Inflammatory macrophage treated with lipopolysaccharide for 1 hour (primary cell): ENCODE measurements around the gene NR1I3.

ENCODE experiments used
- DNase-seq, 2 donors: peaks; one replicate each; pipeline ENCODE4 v3.0.0-alpha.2; 2020 to 2022

The NR1I3 gene

DNA sequence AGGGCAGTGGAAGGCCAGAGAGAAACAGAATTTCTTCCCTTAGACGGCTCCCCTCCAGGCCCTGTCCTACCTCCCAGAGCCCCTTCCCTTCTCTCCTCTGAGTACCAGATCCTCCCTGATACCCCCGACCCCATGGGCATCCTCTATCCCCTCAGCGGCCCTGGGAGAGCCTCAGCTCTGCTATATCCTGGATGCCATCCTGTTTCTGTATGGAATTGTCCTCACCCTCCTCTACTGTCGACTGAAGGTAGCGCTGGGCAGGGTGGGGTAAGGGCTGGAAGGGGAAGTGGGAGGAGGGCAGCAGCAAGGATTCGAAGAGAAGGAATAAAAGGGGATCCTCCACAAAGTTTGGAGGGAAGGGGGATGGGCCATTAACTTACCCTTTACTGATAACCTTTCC is 20.2 kb downstream of the NR1I3 start:
- no peak for DNase-seq

DNA sequence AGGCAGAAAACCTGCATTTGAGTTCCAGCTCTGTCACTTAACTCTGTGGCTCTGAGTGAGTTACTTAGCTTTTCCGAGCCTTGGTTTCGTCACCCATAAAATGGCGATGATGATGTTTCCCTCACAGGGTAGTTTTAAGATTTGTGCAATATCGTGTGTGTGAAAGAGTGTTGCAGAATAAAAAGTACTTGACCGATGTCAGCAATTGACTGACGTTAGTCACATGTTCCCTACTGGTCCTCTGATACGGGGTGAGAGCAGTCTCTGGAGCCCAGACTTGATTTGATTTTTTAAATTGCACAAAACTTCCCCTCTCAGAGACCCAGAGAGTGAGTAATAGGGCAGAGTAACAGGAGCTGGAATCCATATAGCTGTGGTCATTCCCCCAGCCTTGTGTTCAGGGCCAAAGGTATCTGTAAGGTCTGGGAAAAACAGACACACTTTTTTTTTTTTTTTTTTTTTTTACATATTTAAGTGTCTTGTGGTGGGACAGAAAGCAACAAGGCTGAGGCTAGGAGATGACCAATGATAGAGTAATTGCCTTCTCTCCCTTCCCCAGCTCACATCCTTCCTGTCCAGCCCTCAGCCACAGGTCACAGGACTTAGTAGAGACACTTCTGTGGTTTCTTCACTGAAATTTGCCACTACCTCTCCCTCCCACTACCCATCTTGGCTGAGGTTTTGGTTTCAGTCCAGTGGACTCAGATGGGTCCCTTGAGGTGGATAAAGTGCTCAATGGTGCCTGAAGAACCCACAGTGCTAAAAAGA is 20.9 kb downstream of the NR1I3 start:
- peak; percentile 97 to 99 for DNase-seq

- peak; percentile 80 to 84 for DNase-seq
These were observed 22.9 kb downstream of the NR1I3 start, which contains the start of gene FCER1G for GRCh38 chr1:161215076-161215475. Gene FCER1G, plus strand, starts transcription at chr1:161215295. Its CDS starts 27 bp downstream, at chr1:161215322.

- peak; percentile 68 to 73 for DNase-seq
These were observed 23.6 kb downstream of the NR1I3 start for GRCh38 chr1:161214369-161214768.

DNA sequence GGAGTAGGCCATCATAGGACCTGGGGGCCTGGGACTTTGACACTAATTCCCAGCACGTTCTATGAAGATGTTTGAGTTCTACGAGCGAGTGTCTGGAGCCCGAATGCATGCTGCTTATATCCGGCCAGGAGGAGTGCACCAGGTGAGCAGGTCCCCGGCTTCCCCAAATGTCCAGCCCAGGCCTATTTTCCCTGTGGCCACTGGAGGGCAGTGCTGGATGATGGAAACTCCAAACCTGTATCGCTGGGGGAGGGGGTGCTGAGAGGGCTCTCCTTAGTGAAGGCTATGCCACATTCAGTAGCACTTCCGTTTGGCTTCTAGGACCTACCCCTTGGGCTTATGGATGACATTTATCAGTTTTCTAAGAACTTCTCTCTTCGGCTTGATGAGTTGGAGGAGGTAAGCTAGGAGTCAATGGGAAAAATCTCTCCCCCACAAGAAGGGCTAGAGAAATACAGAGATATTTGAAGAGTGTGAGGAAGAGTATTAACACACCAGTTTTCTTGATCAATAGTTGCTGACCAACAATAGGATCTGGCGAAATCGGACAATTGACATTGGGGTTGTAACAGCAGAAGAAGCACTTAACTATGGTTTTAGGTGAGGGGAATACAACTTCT is 28.1 kb downstream of the NR1I3 start:
- peak; percentile 56 to 90 for DNase-seq

GRCh38 chr1:161207173-161207572 is 30.8 kb downstream of the NR1I3 start:
- DNase-seq = no peak

DNA sequence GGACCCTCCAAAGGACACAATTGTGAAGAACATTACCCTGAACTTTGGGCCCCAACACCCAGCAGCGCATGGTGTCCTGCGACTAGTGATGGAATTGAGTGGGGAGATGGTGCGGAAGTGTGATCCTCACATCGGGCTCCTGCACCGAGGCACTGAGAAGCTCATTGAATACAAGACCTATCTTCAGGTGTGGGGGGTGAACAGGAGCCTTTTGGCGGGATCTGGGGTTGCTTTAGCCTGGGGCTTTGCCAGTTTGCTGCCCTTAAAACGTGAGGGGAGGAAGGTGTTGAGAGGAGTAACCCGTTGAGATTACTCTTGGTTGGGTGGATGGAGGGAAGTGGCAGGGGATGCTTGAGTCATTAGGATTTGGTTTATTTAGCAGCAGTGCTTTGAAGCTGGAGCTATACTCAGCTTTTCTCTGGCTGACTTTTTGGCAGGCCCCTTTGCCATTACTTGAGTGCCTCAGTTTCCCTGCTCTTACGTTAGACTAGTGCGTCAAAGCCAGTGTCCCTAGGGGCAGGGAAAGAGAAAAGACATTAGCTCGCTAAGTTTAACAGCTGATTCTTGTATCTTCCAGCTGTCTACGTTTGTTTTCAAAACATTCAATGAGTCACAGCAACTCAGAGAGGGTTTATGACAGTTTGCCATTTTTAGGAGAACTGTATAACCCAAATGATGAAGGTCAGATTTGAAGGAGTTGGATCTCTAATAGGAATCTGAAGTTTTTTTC is 31.4 kb downstream of the NR1I3 start:
- DNase-seq = no peak

- peak; percentile 97 to 98 for DNase-seq
These were observed 35.9 kb downstream of the NR1I3 start, which contains the start of gene NDUFS2 for GRCh38 chr1:161201836-161202712. Gene NDUFS2, plus strand, starts transcription at chr1:161202367. Its CDS starts 19 bp downstream, at chr1:161202386.

DNA sequence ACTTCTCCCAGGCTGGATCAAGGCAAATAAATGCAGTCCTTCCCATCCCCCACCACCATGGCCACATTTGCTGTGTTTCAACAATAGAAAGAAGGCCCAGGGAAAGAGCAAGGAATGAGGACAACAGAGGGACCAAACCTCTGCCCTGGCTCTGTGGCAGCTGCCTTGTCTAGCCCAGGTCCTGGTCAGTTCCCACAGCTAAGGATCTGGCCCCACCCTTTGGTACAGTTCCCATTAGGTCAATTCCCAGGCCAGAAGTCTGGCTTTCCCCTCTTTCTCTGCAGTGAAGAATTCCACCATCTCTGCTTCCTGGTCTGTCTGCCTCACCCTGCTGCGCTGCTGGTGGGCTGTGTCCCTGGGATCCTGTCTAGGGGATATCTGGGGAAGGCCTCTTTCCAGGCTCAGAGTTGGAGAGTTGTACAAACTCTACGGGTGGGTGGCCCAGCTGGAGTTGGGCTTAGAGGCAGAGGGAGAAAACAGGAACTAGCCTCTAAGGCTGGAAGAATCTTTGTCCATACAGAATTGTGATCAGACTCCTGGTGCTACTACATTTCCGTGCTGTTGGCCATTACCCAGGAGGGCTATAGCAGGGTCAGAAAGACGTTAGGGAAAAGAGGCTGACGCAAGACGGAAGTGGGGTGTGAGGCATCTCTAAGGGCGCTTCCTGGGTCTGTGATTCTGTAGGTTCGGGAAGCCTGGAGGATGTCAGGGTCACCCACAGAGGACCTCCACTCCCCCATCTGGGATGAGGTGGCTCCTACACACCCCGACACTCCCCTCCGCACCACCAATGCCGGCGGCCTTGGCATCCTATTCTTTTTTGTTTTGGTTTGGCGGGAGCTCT is 36.8 kb downstream of the NR1I3 start:
- DNase-seq = peak; percentile 47 to 64

DNA sequence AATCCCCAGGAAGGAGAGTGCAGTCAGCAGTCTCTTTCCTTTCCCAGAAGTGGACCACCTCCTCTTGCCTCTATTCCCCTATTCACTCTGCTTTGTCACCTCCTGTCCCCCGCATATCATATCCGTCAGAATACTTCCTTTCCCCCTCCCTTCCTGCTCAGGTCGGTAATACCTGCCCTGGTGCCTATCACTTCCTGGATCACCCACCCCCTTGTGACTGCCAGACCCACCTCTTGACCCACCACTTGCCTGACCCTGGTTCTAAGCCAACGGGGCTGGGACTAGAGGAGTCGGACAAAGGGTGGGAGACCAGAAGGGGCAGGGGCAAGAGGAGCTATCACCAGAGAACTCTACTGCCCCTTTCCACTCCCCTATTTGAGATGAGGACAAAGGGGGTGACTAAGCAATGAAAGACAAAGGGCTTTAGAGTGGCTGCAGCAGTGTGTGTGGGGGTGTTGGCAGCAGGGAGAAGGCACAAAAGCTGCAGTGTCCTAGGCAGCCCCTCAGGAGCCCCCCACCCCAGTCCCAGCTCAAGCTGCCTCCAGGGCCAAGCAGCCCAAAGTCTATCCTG is 37.5 kb downstream of the NR1I3 start:
- no peak for DNase-seq

- DNase-seq = no peak
These were observed 38.4 kb downstream of the NR1I3 start for GRCh38 chr1:161199506-161200139.

GRCh38 chr1:161198897-161199431 is 39.0 kb downstream of the NR1I3 start, which contains the start of gene ADAMTS4:
Gene ADAMTS4, minus strand, starts transcription at chr1:161199054. Its CDS starts 427 bp downstream, at chr1:161198627.
- no peak for DNase-seq

GRCh38 chr1:161198194-161198896 is 39.7 kb downstream of the NR1I3 start:
- DNase-seq = no peak

DNA sequence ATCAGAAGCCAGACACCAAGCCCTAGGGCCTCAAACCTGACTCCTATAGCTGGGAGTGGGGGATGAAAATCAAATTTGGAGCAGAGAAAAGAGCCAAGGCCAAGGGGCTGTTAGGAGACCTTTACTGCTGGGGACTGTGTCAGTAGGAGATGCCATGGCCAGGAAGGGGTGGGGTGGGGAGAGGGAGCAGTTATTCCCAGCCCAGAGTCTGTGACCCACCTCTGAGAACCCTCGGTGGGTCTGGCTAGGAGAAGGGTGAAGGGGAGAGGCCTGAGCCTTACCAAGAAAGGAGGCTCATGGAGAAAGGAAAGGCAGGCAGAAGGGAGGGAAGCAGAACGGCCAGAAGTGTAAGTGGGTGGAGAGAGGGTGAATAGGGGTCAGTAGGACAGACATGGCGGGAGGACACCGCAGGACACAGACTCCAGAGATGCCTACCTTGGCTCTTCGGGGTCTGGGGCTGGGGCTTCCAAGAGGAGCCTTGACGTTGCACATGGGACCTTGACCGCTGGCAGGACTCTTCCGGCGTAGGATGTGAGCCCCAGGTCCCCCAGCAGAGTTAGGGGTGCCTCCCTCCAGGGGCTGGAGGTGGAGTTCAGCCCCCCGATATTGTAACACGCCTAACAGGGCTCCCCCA is 40.3 kb downstream of the NR1I3 start:
- DNase-seq = no peak

DNA sequence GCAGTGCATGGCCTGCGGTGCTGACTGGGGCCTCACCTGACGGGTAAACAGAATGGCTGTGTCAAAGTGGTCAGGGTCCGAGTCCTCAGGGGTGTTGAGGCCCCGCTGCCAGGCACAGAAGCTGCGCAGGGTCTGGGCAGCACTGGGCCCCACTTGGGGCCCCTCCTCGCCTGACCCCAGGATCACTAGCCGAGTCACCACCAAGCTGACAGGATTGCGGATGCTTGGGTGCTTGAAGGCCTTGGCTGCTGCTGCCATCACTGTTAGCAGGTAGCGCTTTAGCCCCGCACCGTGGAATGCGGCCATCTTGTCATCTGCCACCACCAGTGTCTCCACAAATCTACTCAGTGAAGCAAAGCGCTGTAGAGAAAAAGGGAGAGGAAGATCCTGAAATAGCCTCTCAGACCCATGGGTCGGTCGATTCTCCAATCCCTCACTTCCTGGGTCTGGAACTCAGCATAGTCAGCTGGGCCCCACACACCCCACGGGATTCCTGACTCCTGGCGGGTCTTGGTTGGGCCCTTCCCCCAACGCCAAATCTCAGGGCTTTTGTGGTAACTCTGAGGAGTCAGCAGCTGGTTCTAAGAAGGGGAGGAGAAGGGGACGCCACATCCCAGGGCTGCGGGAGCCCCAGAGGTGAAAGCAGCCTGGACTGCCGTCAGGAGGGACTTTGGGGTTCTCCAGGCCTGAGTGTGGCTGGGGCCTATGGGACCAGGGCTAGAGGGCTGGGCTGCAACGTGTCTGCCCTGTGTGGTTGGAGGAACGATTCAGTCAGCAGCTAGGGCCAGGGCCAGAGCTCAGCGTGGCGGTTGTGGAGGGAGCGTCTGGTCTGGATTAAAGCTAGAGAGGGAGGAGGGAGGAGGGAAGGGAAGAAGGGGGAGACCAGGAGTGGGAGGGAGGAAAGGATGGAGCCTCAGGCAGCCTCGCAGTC is 41.2 kb downstream of the NR1I3 start:
- no peak for DNase-seq

- DNase-seq = no peak
These were observed 41.9 kb downstream of the NR1I3 start for GRCh38 chr1:161196111-161196510.

DNA sequence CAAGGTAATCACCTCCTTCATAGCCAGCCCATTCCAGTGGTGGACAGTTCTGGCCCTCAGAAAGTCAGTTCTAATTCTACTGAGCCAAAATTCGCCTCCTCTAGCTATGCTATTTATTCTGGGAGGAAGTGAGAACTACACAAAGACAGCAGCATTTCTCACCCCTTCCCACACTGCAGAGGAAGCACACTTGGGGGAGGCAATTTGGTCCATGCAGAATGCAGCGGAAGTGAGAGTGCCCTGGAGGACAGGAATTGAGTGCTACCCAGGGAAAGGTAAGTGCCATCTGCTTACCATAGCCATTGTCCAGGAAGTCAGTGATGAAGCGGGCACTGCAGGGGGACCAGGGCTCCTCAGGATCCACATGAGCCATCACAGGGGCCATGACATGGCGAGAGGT is 42.8 kb downstream of the NR1I3 start:
- peak; percentile 61 to 64 for DNase-seq
